Left forelimb (tissue), 1 donor: Measurements from ENCODE around the gene GRK1.
A peak's percentile ranks its signal among the peaks of the same experiment; 100 is the strongest.
"Not testable (repeated sequence)": the region's sequence is repeated elsewhere in the genome, so short reads cannot be mapped to it uniquely, and the experiment has no call there.

Experiments
- DNase-seq: peaks from one replicate; pipeline ENCODE4 v3.0.0-alpha.2; 2018; ENCODE audit warnings: low spot score

The GRK1 gene

GRCh38 chr13:113666951-113667701 is at the start of gene GRK1:
Gene GRK1, plus strand, starts transcription at chr13:113667219. Its CDS starts 168 bp downstream, at chr13:113667387.
- peak; percentile 51 for DNase-seq

DNA sequence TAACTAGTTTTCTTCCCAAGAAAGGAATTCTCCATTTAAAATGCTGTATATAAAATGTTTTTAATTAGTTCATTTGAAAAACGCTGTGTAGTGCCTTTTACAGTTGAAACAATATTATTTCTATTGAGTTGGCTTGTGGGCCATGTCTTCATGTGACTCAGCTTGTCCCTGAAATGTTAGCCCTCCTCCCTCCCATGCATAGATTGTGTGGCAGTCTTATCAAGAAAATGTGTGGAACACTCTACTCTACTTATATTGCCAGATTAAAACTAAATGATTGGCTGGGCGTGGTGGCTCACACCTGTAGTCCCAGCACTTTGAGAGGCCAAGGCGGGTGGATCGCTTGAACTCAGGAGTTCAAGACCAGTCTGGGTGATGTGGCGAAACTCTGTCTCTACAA is 49.1 kb upstream of the GRK1 start:
- DNase-seq, result no peak

GRCh38 chr13:113618455-113618854 is 48.6 kb upstream of the GRK1 start:
- no peak for DNase-seq

- DNase-seq, result no peak
These were observed 46.8 kb upstream of the GRK1 start for GRCh38 chr13:113620036-113620796.

GRCh38 chr13:113621046-113621445 is 46.0 kb upstream of the GRK1 start:
- no peak for DNase-seq

DNA sequence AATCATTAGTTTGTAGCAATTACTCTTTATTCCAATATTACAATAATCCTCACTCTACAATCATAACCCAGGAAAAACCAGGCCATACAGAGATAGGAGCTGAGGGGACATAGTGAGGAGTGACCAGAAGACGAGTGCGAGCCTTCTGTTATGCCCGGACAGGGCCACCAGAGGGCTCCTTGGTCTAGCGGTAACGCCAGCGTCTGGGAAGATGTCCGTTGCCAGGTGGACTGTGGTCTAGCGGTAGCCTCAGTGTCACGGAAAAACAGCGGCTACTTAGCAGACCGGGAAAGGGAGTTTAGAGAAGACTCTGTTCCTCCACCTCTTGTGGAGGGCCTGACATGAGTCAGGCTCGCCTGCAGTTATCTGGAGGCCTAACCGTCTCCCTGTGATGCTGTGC is 45.5 kb upstream of the GRK1 start:
- DNase-seq, result not testable (repeated sequence)

GRCh38 chr13:113621986-113622550 is 45.0 kb upstream of the GRK1 start:
- not testable (repeated sequence) for DNase-seq

DNA sequence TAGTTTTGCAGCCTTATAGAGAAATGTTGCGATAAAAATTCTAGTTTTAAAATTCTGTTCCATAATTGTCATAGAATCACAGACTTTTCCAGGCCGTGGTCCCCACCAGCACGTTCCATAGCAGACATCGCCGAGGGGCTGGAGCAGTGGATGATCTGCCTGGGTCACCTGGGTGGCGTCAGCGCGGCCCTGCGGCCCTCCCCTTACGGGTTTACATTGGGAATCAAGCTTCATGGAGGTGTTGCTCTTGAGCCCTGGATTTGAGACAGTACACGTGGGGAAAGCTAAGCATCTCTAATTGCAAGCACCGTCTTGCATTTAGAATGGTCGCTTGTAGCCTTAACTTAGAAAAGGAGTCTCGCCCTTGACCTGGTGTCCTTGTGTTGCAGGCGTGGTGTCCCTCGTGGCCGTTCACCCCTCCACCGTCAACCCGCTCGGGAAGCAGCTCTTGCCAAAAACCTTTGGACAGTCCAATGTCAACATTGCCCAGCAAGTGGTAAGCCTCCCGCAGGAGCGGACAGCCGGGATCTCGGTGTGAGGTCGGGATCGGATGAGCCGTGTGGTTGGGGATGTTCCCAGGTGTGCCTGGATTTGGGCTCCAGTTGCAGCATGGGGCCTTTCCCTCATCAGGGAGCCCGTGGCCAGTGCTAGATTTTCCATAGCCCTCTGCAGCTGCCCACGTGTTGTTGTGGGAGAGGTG is 44.1 kb upstream of the GRK1 start:
- no peak for DNase-seq

DNA sequence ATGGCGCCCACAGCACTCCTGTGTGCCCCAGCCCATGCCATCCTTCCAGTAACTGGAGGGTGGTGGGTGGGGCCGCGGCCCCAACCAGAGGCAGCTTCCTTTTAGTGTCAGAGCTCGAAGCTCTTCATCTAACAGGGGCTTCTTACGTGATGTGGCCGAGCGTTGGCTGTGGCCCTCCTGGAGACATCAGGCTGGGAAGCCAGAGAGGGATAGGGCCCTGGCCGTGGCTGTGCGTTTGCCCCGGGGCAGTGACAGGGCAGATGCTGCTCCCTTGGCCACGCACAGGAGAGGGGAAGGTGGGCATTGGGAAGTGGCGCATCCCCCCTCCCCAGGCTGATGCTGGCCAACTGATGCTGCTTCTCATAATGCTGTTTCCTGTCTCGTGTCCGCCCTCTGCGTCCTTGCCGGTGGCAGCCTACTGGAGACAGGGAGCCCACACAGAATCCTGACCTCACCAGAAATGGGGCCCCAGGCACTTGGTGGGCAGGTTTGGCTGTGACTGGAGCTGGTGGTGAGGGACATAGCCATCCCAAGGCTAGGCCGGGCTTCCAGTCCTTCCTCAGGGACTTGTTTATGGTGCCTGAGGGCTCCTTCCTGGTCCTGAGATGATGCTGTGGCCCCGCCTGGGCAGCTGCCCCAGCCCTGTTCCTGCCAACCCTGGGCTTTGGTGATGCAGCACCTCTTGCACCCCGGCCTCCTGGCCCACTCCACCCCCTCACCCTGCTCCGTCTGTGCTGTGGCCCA is 43.4 kb upstream of the GRK1 start:
- no peak for DNase-seq

GRCh38 chr13:113624235-113624587 is 42.8 kb upstream of the GRK1 start:
- DNase-seq, result no peak

GRCh38 chr13:113624640-113625304 is 42.2 kb upstream of the GRK1 start:
- not testable (repeated sequence) for DNase-seq

DNA sequence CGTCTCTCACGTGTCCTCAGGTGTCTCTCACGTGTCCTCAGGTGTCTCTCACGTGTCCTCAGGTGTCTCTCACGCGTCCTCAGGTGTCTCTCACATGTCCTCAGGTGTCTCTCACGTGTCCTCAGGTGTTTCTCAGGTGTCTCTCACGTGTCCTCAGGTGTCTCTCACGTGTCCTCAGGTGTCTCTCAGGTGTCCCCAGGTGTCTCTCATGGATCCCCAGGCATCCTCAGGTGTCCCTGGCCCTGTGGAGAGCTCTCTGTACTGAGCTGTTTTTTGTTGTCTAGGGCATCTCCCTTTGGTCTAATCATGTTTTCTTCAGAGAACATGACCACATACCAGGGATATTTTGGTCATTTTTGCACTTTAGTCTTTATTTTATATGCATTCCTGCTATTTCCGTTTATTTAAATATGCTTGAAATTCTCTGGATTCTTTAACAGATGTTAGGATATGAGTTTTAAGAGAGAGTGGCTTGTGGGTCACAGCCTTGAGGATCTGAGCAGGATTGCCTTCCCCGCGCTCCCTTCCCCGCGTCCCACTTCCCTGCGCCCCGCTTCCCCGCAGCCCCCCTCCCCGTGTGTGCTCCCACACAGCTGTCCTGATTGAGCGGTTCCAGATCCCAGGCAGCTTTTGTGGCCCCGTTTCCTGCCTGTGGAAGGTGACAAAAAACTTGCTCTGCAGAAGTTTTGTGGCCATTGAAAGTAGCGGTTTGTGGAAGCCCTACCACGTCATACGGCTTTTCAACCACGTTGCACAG is 40.9 kb upstream of the GRK1 start:
- DNase-seq, result no peak

DNA sequence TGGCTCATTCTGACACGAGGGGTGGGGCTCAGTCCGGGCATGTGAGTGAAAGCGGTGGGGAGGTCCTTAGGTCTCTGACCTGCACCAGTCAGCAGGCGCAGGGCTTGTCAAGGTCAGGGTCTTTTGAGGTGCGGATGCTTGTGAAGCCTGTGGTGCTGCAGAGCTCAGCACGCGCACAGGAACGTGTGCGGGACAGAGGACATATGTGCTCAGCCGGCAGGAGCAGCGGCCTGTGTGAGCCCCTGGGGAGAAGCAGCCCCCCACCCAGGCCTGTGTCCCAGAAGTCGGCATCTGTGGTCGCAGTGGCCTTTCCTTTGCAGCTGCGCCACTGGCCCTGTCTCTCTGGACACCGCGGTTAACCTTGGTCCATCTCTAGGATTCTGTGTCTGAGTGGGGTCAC is 39.9 kb upstream of the GRK1 start:
- no peak for DNase-seq

GRCh38 chr13:113628291-113629270 is 38.4 kb upstream of the GRK1 start:
- DNase-seq, result no peak

DNA sequence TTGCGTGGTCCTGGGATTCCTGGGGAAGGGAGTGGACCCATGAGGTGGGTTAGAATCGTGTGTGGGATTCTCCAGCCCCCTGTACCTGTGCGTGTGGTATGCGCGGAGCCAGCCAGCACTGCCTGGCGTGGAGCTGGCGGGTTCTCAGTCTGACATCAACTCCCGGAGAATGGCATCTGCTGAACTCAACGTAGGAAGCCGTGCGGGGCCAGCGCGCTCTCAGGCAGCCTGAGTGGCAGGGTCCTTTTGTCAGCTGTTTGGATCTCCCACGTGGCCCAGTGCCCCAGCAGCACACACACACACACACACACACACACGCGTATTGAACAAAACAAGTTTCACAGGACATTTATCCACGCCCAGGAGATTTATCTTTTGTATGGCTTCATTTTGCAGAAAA is 37.2 kb upstream of the GRK1 start:
- DNase-seq, result no peak

GRCh38 chr13:113630296-113630695 is 36.7 kb upstream of the GRK1 start:
- DNase-seq, result no peak

- DNase-seq, result no peak
These were observed 36.2 kb upstream of the GRK1 start for GRCh38 chr13:113630804-113631203.

- DNase-seq, result no peak
These were observed 35.5 kb upstream of the GRK1 start for GRCh38 chr13:113631341-113632095.
